ENCODE measurements around the gene FAM169A. TPM values are rescaled to one million over a fixed set of nuclear protein-coding genes. Genes with fewer than 3 reads are reported as not detected.
"Not testable (repeated sequence)": the region's sequence is repeated elsewhere in the genome, so short reads cannot be mapped to it uniquely, and the experiment has no call there.

The FAM169A gene
- total and polyA plus RNA-seq, 2 donors (not counting 3 experiments of a cell fraction or from before 2014, with no cell fraction given): 0.06 to 0.62 TPM

DNA sequence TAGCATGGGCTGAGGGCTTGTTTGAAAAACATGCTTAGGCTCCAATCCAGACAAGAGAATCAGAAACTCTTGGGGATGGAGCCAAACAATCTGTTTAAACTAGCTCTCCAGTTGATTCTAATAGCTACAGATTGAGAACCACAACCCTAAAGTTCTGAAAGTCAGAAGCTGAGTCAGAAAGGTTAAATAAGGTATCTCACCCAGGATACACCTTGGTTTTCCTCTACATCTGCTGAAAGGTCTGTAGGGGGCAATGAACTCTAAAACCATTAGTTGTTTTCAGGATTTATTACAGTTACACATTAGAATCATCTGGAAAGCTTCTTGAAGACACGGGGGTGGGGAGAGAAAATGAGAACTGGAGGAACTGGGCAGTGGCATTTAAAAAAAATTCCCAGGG, 104.9 kb downstream of the FAM169A start:
- dilution Hi-C loops (cut with MboI; ENCODE audit: extremely low pct_ligation_motif_present, low sequenced_read_pairs) (no loop called here), intact Hi-C loops (cut with micrococcal nuclease) (no loop called here)
- Histone ChIP-seq H3K4me3 (replicated peaks in 1 of 3; ENCODE audit: insufficient read depth in 1 of 3, low read depth in 1 of 3, low read length in 3 of 3) (no peak overlapping the region), H3K36me3 (ENCODE audit: control insufficient read depth in 2 of 2, extremely low read depth in 1 of 2, insufficient read depth in 2 of 2, low read length in 2 of 2) (peaks cover 2 to 5% of the 10 kb centered on the region in 2 experiments), H3K4me1 (ENCODE audit: control insufficient read depth, extremely low read depth, insufficient read depth, low read length) (peaks cover 9% of the 10 kb centered on the region), H3K79me2 (ENCODE audit: control insufficient read depth, insufficient read depth, low read length) (peaks cover 21% of the 10 kb centered on the region), H3K27me3 (ENCODE audit: control insufficient read depth in 2 of 2, insufficient read depth in 2 of 2, low read length in 2 of 2) (no peaks in the 10 kb centered on the region), H4K20me1 (replicated peaks; ENCODE audit: control insufficient read depth, extremely low read depth, insufficient read depth, low read length) (peaks cover 2% of the 10 kb centered on the region), H3K9ac (replicated peaks; ENCODE audit: extremely low read depth, insufficient read depth, low read length) (no peak overlapping the region), H3K9me1 (replicated peaks; ENCODE audit: control insufficient read depth, extremely low read depth, insufficient read depth, low read length) (no peaks in the 10 kb centered on the region), H3K27ac (ENCODE audit: insufficient read depth, low read depth, low read length) (no peak overlapping the region), H3K9me3 (replicated peaks; ENCODE audit: control insufficient read depth, insufficient read depth, low read length) (no peaks in the 10 kb centered on the region), H3K4me2 (ENCODE audit: insufficient read depth, low read length) (no peak overlapping the region), H2AFZ (ENCODE audit: low read depth, low read length) (no peak overlapping the region)
- ChIA-PET POLR2A (no interaction called here), CTCF (interaction anchor here (0.8 to 1.5 kb wide), 3 partner anchors 28 to 164 kb away, joined by 3 to 5 read pairs (median 3); no protein-coding TSS in a partner anchor)
- DNase-seq (ENCODE audit: low read depth, low spot score) (no peak), FAIRE-seq (no peak)
- no TSS peak for BruUV-seq (replicated peaks)
- TF ChIP-seq JUN (IDR thresholded peaks at IDR 0.05; ENCODE audit: borderline replicate concordance, insufficient read depth, insufficient read length, low read depth) (no peak), FOS (IDR thresholded peaks at IDR 0.05; ENCODE audit: borderline replicate concordance, insufficient read depth, low read length) (no peak), POLR2AphosphoS5 (IDR thresholded peaks at IDR 0.05; ENCODE audit: insufficient read depth, low read depth, low read length) (no peak), GATA2 (IDR thresholded peaks at IDR 0.05; ENCODE audit: insufficient read depth, insufficient read length, low read depth, low read length) (no peak), MYC (IDR thresholded peaks at IDR 0.05; ENCODE audit: low read depth, low read length) (no peak), EZH2 (IDR thresholded peaks at IDR 0.05; ENCODE audit: borderline replicate concordance, low read depth, low read length, severe bottlenecking) (no peak), POLR2A (IDR thresholded peaks at IDR 0.05; ENCODE audit: low read depth, low read length) (no peak)
- TF ChIP-seq, protein P1, sequence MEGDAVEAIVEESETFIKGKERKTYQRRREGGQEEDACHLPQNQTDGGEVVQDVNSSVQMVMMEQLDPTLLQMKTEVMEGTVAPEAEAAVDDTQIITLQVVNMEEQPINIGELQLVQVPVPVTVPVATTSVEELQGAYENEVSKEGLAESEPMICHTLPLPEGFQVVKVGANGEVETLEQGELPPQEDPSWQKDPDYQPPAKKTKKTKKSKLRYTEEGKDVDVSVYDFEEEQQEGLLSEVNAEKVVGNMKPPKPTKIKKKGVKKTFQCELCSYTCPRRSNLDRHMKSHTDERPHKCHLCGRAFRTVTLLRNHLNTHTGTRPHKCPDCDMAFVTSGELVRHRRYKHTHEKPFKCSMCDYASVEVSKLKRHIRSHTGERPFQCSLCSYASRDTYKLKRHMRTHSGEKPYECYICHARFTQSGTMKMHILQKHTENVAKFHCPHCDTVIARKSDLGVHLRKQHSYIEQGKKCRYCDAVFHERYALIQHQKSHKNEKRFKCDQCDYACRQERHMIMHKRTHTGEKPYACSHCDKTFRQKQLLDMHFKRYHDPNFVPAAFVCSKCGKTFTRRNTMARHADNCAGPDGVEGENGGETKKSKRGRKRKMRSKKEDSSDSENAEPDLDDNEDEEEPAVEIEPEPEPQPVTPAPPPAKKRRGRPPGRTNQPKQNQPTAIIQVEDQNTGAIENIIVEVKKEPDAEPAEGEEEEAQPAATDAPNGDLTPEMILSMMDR (IDR thresholded peaks at IDR 0.05; ENCODE audit: extremely low read depth in 1 of 2, insufficient read depth in 1 of 2, low read depth in 1 of 2, low read length in 2 of 2): no peak
- TF ChIP-seq, protein P2, sequence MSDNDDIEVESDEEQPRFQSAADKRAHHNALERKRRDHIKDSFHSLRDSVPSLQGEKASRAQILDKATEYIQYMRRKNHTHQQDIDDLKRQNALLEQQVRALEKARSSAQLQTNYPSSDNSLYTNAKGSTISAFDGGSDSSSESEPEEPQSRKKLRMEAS (IDR thresholded peaks at IDR 0.05; ENCODE audit: insufficient read depth, insufficient read length): no peak

DNA sequence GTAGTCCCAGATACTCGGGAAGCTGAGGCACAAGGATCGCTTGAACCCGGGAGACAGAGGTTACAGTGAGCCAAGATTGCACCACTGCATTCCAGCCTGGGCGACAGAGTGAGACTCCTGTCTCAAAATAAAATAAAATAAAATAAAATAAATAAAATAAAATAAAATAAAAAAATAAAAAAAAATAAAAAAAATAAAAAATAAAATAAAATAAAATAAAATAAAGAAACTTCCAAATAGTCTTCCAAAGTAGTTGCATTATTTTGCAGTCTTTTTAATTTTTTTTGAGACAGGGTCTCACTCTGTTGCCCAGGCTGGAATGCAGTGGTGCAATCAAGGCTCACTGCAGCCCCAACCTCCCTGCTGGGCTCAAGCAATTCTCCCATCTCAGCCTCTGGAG, 117.4 kb downstream of the FAM169A start:
- H2AFZ ChIP-seq (ENCODE audit: low read depth, low read length); H3K9ac ChIP-seq (replicated peaks; ENCODE audit: extremely low read depth, insufficient read depth, low read length); H3K9me1 ChIP-seq (replicated peaks; ENCODE audit: control insufficient read depth, extremely low read depth, insufficient read depth, low read length); H3K79me2 ChIP-seq (ENCODE audit: control insufficient read depth, insufficient read depth, low read length); DNase-seq (ENCODE audit: low read depth, low spot score); BruUV-seq (replicated peaks); H3K4me3 ChIP-seq (replicated peaks in 1 of 3; ENCODE audit: insufficient read depth in 1 of 3, low read depth in 1 of 3, low read length in 3 of 3); H3K4me1 ChIP-seq (ENCODE audit: control insufficient read depth, extremely low read depth, insufficient read depth, low read length); H3K27ac ChIP-seq (ENCODE audit: insufficient read depth, low read depth, low read length); dilution Hi-C loops (cut with MboI; ENCODE audit: extremely low pct_ligation_motif_present, low sequenced_read_pairs); H3K4me2 ChIP-seq (ENCODE audit: insufficient read depth, low read length); intact Hi-C loops (cut with micrococcal nuclease); POLR2A ChIA-PET; FAIRE-seq; H4K20me1 ChIP-seq (replicated peaks; ENCODE audit: control insufficient read depth, extremely low read depth, insufficient read depth, low read length); H3K36me3 ChIP-seq (ENCODE audit: control insufficient read depth in 2 of 2, extremely low read depth in 1 of 2, insufficient read depth in 2 of 2, low read length in 2 of 2); H3K27me3 ChIP-seq (ENCODE audit: control insufficient read depth in 2 of 2, insufficient read depth in 2 of 2, low read length in 2 of 2); H3K9me3 ChIP-seq (replicated peaks; ENCODE audit: control insufficient read depth, insufficient read depth, low read length): not testable (repeated sequence)
- CTCF ChIA-PET: interaction anchor here (1.4 kb wide), 1 partner anchor 12 kb away, joined by 3 read pairs; no protein-coding TSS in a partner anchor
